Activated T-helper 1 cell treated with anti-CD3 and anti-CD28 coated beads, Interleukin-12 subunit alpha, Interleukin-12 subunit beta, Interleukin-2, Interleukin-4 antibody, amounts not matched to agents 30 ng/mL and 10 ng/mL and 1 ng/mL, durations not matched to agents 14 hours and 24 hours and 36 hours (primary cell): ENCODE data around the gene CENATAC. TPM values are rescaled to one million over a fixed set of nuclear protein-coding genes. Genes with fewer than 3 reads are reported as not detected.
"Not testable (repeated sequence)": the region's sequence is repeated elsewhere in the genome, so short reads cannot be mapped to it uniquely, and the experiment has no call there.

Experiments
- DNase-seq: peaks from one replicate; pipeline ENCODE4 v3.0.0; 2021; ENCODE audit warnings: low spot score
- H3K27ac Mint-ChIP-seq: one replicate; pipeline ENCODE4 v1.8.0; 2021; ENCODE audit warnings: mild to moderate bottlenecking, mixed read lengths
- H3K27me3 Mint-ChIP-seq: one replicate; pipeline ENCODE4 v1.8.0; 2022; ENCODE audit warnings: mild to moderate bottlenecking, moderate library complexity, mixed read lengths; ENCODE audit not compliant: insufficient read depth
- H3K36me3 Mint-ChIP-seq: one replicate; pipeline ENCODE4 v1.8.0; 2021; ENCODE audit warnings: low read depth, mixed read lengths
- H3K4me1 Mint-ChIP-seq: one replicate; pipeline ENCODE4 v1.8.0; 2021; ENCODE audit warnings: low read depth, mixed read lengths
- H3K4me3 Mint-ChIP-seq: one replicate; pipeline ENCODE4 v1.8.0; 2021; ENCODE audit warnings: mild to moderate bottlenecking, moderate library complexity, mixed read lengths
- H3K9me3 Mint-ChIP-seq: one replicate; pipeline ENCODE4 v1.8.0; 2021; ENCODE audit warnings: mixed read lengths
- intact Hi-C: fragments of 100-400 bp; cut with micrococcal nuclease; formaldehyde crosslinking; loops from one replicate; pipeline ENCODE4 v1.15.1; 2024
- total RNA-seq: library from RNA; stranded (reverse); gene quantifications from 2 replicates; pipeline ENCODE4 v1.2.3, GENCODE V29; 2022

Gene CENATAC, protein sequence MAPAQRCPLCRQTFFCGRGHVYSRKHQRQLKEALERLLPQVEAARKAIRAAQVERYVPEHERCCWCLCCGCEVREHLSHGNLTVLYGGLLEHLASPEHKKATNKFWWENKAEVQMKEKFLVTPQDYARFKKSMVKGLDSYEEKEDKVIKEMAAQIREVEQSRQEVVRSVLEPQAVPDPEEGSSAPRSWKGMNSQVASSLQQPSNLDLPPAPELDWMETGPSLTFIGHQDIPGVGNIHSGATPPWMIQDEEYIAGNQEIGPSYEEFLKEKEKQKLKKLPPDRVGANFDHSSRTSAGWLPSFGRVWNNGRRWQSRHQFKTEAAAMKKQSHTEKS
- 50.1 and 53.6 TPM in 2 replicates for total RNA-seq

DNA sequence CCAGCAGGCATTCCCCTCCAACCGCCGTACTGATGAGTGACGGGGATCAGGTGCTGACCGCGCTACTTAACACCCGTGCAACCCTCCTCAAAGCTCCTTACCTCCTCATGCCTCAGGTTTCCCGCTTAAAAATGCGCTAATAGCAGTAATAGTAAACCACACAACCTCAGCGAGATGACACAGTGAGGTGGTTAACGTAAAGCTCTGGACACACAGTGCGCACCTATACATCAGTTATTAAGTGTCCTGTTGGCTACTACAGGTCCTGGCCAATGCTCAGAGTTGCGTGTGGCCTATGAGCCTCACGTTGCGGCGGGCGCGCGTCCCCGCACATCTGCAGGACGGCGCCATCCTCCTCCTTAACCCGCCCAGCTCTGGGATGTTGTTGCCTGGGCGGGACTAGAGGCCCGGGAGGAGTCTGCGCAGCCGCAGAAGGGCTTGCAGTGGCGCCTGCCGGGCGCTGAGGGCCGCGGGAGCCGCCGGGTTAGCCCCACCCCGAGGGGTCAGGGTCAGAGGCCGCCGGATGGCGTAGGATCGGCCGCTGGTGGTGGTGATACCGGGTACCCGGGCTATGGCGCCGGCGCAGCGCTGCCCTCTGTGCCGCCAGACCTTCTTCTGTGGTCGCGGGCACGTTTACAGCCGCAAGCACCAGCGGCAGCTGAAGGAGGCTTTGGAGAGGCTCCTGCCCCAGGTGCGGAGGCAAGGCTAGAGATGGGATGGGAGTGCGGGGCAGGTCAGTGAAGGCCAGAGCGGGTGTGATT is at the start of gene CENATAC:
TSS of gene CENATAC (plus strand) at position 512 of the 761 bp plus-strand sequence. CDS start at position 572, 60 bp downstream.
- H3K4me1 Mint-ChIP-seq = peaks cover 27% of the 10 kb centered on the region
- no peaks in the 10 kb centered on the region for H3K9me3 Mint-ChIP-seq
- H3K27me3 Mint-ChIP-seq = no peaks in the 10 kb centered on the region
- peaks cover 18% of the 10 kb centered on the region for H3K36me3 Mint-ChIP-seq
- H3K27ac Mint-ChIP-seq = peak within 1 kb of the TSS; percentile 97
- peak; percentile 96 for DNase-seq
- intact Hi-C loops = loop anchor here (1.0 to 5.0 kb wide), 12 partner anchors 20 to 432 kb away; partner anchors contain the start of genes C2CD2L, CBL, HINFP and HYOU1
- peak within 1 kb of the TSS; percentile 96 for H3K4me3 Mint-ChIP-seq

DNA sequence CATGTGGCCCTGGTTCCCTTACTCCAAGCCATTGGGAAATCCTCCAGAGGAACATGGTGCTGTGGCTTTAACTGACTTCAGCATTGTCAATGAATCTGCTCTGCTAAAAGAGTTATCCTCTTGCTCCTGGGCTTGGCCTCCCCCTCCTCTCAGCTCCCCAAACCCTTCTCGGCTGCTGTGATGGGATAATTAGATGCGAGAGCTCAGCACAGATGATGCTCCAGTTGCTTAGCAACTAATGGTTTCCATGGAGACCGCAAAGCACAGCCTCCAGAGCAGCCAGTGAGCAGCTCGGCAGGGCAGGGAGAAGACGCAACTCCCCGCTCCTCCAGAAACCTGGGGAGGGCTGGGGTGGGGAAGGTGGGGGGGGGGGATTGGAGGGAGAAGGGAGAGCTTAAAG is 44.7 kb upstream of the CENATAC start:
- H3K27ac Mint-ChIP-seq = no peak overlapping the region
- no peaks in the 10 kb centered on the region for H3K36me3 Mint-ChIP-seq
- peaks cover 22% of the 10 kb centered on the region for H3K27me3 Mint-ChIP-seq
- H3K9me3 Mint-ChIP-seq = no peaks in the 10 kb centered on the region
- no peak for DNase-seq
- H3K4me3 Mint-ChIP-seq = no peak overlapping the region
- intact Hi-C loops = no loop called here
- peaks cover 7% of the 10 kb centered on the region for H3K4me1 Mint-ChIP-seq

DNA sequence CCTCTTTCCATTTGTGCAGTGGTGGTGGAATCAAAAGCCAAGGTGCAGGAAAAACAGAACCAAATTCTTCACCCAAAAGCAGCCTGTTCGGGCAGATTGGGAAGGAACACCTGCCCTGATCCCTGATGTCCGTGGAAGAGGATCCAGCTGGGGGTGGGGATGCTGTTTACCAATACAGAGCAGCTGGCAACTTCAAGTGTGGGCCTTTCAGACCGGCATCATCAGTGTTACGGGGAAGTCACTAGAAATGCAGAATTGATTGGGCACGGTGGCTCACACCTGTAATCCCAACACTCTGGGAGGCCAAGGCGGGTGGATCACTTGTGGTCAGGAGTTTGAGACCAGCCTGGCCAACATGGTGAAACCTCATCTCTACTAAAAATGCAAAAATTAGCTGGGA is 44.0 kb upstream of the CENATAC start:
- H3K9me3 Mint-ChIP-seq, H3K4me1 Mint-ChIP-seq, intact Hi-C loops, H3K36me3 Mint-ChIP-seq, H3K27ac Mint-ChIP-seq, DNase-seq, H3K4me3 Mint-ChIP-seq: not testable (repeated sequence)
- peaks cover 20% of the 10 kb centered on the region for H3K27me3 Mint-ChIP-seq

DNA sequence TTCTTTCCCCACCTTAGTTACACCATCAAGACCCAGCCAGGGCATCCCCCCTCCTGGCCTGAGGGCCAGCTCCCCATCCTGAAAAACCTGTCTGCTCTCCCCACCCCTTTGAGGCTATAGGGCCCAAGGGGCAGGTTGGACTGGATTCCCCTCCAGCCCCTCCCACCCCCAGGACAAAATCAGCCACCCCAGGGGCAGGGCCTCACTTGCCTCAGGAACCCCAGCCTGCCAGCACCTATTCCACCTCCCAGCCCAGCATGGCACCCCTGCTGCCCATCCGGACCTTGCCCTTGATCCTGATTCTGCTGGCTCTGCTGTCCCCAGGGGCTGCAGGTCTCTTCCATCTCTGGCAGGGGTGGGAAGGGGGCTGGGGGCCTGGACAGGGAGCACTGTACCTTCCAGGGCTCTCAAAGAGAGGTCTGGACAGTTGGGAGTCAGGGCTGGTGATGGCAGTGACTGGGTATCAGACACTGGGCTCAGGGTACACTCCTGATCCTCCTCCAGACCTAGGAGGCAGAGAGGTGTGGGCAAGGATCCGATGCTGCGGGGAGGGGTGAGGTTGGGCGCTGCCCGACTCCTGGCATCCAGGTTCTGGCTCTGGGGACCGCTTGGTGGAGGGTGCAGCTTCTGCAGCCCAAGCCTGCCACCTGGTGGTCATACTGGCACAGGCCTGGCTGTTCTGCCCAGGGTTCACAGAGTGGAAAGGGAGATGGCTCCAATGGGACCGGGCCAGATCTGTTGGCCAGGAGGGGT is 41.7 kb upstream of the CENATAC start, which contains the start of gene UPK2:
TSS of gene UPK2 (plus strand) at position 205 of the 753 bp plus-strand sequence. CDS start at position 258, 53 bp downstream.
- Mint-ChIP-seq H3K9me3 (no peaks in the 10 kb centered on the region), H3K4me1 (peaks cover 7% of the 10 kb centered on the region), H3K4me3 (no peak within 1 kb of the TSS), H3K36me3 (no peaks in the 10 kb centered on the region), H3K27ac (peak within 1 kb of the TSS; percentile 36), H3K27me3 (peaks cover 20% of the 10 kb centered on the region)
- DNase-seq = peak; percentile 77
- intact Hi-C loops = loop anchor here (1.0 kb wide), 5 partner anchors 26 to 297 kb away; no protein-coding TSS in a partner anchor

DNA sequence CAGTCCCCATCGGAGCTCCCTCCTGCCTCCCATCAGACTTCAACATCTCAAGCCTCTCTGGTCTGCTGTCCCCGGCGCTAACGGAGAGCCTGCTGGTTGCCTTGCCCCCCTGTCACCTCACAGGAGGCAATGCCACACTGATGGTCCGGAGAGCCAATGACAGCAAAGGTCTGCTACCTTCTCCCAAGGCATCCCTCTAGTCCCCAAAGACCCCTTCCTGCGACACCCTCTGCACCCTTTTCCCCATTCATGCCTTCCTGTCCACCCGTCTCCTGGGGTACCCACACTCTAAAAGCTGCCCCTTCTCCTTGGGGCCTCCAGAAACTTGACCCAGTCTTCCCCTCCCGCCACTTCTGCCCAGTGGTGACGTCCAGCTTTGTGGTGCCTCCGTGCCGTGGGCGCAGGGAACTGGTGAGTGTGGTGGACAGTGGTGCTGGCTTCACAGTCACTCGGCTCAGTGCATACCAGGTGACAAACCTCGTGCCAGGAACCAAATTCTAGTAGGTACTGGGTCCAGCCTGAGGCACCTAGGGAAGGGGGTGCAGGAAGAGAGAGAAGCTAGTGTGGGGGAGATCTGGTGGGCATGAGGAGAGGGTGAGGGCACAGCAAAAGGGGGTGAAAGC is 41.0 kb upstream of the CENATAC start:
- DNase-seq = no peak
- Mint-ChIP-seq H3K4me1 (peaks cover 7% of the 10 kb centered on the region), H3K4me3 (no peak overlapping the region), H3K27me3 (peaks cover 18% of the 10 kb centered on the region), H3K36me3 (no peaks in the 10 kb centered on the region), H3K27ac (peak overlapping the region; percentile 36), H3K9me3 (no peaks in the 10 kb centered on the region)
- intact Hi-C loops = loop anchor here (1.0 kb wide), 5 partner anchors 27 to 298 kb away; no protein-coding TSS in a partner anchor

DNA sequence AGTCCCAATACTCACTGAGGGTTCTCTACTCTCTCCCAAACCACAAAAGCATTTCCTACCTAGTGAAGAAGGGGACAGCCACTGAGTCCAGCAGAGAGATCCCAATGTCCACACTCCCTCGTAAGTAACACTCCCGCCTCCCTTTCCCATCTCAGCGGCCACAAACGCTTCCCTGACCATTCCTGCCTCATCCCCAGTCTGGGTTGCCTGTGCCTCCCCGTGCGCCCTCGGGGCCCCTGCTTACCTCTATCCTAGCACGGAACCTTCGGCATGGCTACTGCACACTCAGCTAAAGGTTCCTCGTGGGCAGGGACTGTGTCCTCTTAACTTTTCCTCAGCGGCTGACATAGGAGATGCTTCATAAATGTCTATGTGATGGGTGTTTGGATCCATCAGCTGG is 40.4 kb upstream of the CENATAC start:
- Mint-ChIP-seq H3K4me3 (no peak overlapping the region), H3K27me3 (peaks cover 15% of the 10 kb centered on the region), H3K9me3 (no peaks in the 10 kb centered on the region), H3K36me3 (no peaks in the 10 kb centered on the region), H3K27ac (no peak overlapping the region), H3K4me1 (peaks cover 7% of the 10 kb centered on the region)
- DNase-seq = no peak
- intact Hi-C loops = no loop called here

DNA sequence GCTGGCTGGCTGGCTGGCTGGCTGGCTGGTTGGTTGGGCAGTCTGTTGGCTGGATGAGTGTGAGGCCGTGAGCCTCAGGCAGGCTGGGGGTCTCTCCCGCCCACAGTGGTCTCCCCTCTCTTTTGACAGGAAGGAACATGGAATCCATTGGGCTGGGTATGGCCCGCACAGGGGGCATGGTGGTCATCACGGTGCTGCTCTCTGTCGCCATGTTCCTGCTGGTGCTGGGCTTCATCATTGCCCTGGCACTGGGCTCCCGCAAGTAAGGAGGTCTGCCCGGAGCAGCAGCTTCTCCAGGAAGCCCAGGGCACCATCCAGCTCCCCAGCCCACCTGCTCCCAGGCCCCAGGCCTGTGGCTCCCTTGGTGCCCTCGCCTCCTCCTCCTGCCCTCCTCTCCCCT is 40.0 kb upstream of the CENATAC start:
- H3K36me3 Mint-ChIP-seq = no peaks in the 10 kb centered on the region

DNA sequence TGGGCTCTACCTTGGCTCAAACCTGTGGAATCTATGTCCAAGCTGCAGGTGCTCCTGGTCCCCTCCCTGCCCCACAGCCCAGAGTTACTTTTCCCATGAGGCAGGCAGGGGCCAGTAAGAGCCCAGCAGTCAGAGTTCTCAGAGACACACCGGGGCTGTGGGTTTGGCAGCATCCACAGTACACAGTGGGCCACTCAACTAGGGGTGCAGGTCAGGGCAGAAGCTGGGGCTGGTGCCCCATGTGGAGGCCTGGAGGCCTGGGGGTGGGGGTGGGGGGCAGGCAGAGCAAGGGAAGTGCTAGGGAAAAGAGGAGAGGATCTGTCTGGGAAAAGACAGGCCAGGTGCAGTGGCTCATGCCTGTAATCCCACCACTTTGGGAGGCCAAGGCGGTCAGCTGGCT is 39.4 kb upstream of the CENATAC start:
- Mint-ChIP-seq H3K27ac (no peak overlapping the region), H3K36me3 (no peaks in the 10 kb centered on the region), H3K4me1 (peaks cover 7% of the 10 kb centered on the region), H3K27me3 (peaks cover 8% of the 10 kb centered on the region), H3K4me3 (no peak overlapping the region), H3K9me3 (no peaks in the 10 kb centered on the region)
- no peak for DNase-seq
- intact Hi-C loops = no loop called here

More for the DNA sequence above, 40.0 kb upstream of the CENATAC start:
- no peak overlapping the region for H3K4me3 Mint-ChIP-seq
- peaks cover 11% of the 10 kb centered on the region for H3K27me3 Mint-ChIP-seq
- no peak for DNase-seq
- intact Hi-C loops = no loop called here
- no peak overlapping the region for H3K27ac Mint-ChIP-seq
- H3K4me1 Mint-ChIP-seq = peaks cover 7% of the 10 kb centered on the region
- H3K9me3 Mint-ChIP-seq = no peaks in the 10 kb centered on the region

DNA sequence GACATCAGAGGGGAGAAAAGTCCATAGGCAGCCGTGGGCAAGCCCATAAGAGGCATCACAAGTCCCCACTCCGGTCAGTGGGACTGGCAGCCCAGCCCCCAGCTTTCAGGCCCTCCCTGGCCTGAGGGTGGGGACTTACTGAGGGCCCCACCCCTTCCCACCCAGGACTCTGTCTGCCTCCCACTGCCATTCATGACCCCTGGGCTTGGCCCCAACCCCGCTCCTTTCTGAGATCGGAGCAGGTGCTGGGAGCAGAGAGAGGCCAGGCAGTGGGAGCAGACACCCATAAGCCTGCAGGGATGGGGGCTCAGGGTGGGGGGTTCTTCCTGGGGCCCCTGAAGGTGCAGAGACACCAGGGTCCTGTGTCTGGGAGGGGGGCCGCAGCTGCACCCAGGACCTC is 36.7 kb upstream of the CENATAC start:
- Mint-ChIP-seq H3K9me3 (no peaks in the 10 kb centered on the region), H3K27me3 (peaks cover 3% of the 10 kb centered on the region), H3K4me1 (peaks cover 7% of the 10 kb centered on the region), H3K4me3 (no peak overlapping the region), H3K27ac (no peak overlapping the region), H3K36me3 (no peaks in the 10 kb centered on the region)
- intact Hi-C loops = no loop called here
- no peak for DNase-seq

DNA sequence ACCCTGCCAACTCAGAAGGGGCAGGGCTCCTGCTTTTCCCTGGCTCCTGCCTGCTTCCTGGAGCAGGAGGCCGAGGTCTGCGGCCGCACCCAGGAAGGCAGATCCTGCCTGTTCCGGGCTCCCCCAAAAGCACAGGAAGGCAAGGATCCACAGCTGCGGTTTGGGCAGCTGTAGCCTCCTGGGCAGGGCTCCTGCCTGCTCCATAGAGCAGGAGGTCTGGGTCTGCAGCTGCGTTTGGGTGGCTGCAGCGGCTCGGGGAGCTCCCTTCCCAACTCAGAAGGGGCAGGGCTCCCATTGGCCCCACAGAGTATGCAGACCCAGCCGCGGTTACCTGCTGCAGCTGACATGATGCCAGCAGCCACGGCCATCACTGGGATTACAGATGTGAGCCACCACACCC is 36.3 kb upstream of the CENATAC start:
- Mint-ChIP-seq H3K9me3 (no peaks in the 10 kb centered on the region), H3K27me3 (peaks cover 3% of the 10 kb centered on the region), H3K27ac (no peak overlapping the region), H3K4me3 (no peak overlapping the region), H3K36me3 (no peaks in the 10 kb centered on the region), H3K4me1 (peaks cover 3% of the 10 kb centered on the region)
- intact Hi-C loops = no loop called here
- no peak for DNase-seq

DNA sequence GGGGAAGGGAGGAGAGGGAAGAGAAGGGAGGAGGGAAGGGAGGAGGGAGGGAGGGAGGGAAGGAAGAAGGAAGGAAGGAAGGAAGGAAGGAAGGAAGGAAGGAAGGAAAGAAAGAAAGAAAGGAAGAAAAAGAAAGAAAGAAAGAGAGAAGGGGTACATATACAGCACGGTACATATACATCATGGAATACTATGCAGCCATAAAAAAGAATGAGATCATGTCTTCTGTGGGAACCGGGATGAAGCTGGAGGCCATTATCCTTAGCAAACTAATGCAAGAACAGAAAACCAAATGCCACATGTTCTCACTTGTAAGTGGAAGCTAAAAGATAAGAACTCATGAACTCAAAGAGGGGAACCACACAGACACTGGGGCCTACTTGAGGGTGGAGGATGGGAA is 28.4 kb upstream of the CENATAC start:
- H3K36me3 Mint-ChIP-seq, DNase-seq, intact Hi-C loops, H3K4me3 Mint-ChIP-seq, H3K27ac Mint-ChIP-seq, H3K4me1 Mint-ChIP-seq, H3K9me3 Mint-ChIP-seq: not testable (repeated sequence)
- peaks cover 15% of the 10 kb centered on the region for H3K27me3 Mint-ChIP-seq

DNA sequence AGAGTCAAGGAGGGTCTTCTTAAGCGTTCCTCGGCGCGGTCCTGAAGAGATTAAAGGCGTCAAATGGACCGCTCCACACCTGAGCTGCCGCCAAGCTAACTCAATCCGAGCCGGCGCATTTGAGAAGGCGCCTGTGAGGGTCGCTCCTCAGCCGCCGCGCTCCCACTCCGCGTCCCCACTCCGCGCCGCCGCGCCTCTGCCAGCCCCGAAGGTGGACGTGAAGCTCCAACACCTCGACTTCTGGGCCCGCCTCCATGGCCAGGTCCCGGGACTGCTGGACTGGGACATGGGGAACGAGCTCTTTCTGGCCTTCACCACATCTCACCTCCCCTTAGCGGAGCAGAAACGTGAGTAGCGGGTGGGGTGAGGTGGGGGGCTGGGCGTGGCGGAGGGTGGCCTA is 26.3 kb upstream of the CENATAC start, which contains the start of gene FOXR1:
TSS of gene FOXR1 (plus strand) at position 116 of the 400 bp plus-strand sequence. CDS start at position 287, 171 bp downstream.
- Mint-ChIP-seq H3K4me3 (no peak within 1 kb of the TSS), H3K36me3 (no peaks in the 10 kb centered on the region), H3K27me3 (peaks cover 26% of the 10 kb centered on the region), H3K27ac (no peak within 1 kb of the TSS), H3K9me3 (no peaks in the 10 kb centered on the region), H3K4me1 (no peaks in the 10 kb centered on the region)
- intact Hi-C loops = no loop called here
- no peak for DNase-seq
